A549 treated with CORT108297 at 1 μM for 4 hours (cell line): ENCODE results near the gene KRTAP4-6. TPM values are rescaled to one million over a fixed set of nuclear protein-coding genes. Genes with fewer than 3 reads are reported as not detected.

ENCODE experiments used
- total RNA-seq: library from RNA; stranded (reverse); fragments of 200-300 nt; extraction: Qiagen RNA extraction; gene quantifications from 5 replicates; pipeline ENCODE4 v1.2.3, GENCODE V29; 2022

KRTAP4-6 gene
- not detected in 5 replicates for total RNA-seq

DNA sequence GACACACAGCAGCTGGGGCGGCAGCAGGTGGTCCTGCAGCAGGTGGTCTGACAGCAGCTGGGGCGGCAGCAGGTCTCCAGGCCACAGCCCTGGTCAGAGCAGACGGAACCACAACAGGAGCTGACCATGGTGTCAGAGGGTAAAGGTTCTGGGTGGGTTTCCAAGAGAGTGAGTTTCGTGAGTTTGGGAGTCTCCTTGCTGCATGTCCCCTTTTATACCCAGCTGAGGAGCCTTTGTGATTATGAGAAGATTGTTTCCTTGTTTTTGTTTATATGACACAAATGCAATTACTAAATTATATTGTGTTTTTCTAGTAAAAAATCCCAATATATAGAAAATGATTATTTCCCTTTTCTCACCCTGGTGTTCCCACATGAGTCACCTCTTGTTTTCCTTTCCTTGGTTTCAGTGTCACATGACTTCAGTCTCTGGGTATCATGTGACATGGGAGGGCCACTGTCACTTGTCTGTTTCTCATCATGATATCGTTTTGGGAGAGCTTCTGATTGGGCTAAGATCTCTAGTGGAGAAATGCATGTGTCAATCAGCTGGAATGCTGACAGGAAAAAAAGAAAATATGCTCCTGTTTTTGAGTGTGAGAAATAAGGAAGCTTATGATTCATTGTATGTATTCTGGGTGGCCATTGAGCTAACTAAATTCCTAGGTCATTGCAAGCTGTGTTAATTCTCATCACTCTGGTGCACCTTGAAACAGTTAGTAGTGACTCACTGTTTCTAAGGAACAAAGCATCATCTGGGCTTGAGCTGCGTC is at the start of gene KRTAP4-6:
Gene KRTAP4-6 (minus strand): TSS at position 185 of the 772 bp plus-strand sequence. CDS start 57 bp downstream, at position 128.

DNA sequence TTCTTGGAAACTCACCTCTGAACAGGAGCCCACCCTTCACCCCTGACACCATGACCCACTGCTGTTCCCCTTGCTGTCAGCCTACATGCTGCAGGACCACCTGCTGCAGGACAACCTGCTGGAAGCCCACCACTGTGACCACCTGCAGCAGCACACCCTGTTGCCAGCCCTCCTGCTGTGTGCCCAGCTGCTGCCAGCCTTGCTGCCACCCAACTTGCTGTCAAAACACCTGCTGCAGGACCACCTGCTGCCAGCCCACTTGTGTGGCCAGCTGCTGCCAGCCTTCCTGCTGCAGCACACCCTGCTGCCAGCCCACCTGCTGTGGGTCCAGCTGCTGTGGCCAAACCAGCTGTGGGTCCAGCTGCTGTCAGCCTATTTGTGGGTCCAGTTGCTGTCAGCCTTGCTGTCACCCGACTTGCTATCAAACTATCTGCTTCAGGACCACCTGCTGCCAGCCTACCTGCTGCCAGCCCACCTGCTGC is 49.5 kb upstream of the KRTAP4-6 start, which contains the start of gene KRTAP9-1:
Gene KRTAP9-1 (plus strand): TSS at position 51 of the 482 bp plus-strand sequence. CDS start 0 bp downstream, at position 51.

DNA sequence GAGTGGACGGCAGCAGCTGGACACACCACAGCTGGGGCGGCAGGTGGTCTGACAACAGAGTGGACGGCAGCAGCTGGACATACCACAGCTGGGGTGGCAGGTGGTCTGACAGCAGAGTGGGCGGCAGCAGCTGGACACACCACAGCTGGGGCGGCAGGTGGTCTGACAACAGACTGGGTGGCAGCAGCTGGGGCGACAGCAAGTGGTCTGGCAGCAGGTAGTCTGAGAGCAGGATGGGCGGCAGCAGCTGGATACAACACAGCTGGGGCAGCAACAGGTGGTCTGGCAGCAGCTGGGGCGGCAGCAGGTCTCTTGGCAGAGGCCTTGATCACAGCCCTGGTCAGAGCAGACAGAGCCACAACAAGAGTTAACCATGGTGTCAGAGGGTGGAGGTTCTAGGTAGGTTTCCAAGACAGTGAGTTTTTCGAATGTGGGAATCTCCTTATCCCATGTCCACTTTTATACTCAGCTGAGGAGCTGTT is 44.2 kb upstream of the KRTAP4-6 start, which contains the start of gene KRTAP4-1:
Gene KRTAP4-1 (minus strand): TSS at position 432 of the 482 bp plus-strand sequence. CDS start 57 bp downstream, at position 375.

DNA sequence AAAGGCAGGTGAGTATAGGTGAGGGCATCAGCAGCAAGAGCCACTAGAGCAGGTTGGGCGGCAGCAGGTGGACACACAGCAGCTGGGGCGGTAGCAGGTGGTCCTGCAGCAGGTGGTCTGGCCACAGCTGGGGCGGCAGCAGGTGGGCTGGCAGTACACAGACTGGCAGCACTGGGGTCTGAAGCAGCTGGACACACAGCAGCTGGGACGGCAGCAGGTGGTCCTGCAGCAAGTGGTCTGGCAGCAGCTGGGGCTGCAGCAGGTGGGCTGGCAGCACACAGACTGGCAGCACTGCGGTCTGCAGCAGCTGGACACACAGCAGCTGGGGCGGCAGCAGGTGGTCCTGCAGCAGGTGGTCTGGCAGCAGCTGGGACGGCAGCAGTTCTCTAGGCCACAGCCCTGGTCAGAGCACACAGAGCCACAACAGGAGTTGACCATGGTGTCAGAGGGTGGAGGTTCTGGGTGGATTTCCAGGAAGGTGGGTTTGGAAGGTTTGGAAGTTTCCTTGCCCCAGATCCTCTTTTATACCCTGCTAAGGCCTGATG is 37.5 kb upstream of the KRTAP4-6 start, which contains the start of gene KRTAP4-2:
Gene KRTAP4-2 (minus strand): TSS at position 495 of the 545 bp plus-strand sequence. CDS start 57 bp downstream, at position 438.

DNA sequence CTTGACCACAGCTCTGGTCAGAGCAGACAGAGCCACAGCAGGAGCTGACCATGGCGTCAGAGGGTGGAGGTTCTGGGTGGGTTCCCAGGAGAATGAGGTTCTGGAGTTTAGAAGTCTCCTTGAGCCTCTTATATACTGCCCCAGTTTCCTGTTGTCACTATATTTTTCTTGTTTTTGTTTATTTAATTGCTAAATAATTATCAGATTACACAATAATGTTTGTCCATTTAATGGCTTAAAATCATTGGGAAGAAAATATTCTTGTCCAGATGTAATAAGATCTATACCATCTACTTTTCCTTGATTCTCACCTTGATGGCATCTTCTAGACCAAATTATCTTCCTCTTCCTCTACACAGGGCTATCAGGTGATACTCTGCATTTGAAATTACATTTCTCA is 27.8 kb upstream of the KRTAP4-6 start, which contains the start of gene KRTAP4-3:
Gene KRTAP4-3 (minus strand): TSS at position 101 of the 400 bp plus-strand sequence. CDS start 49 bp downstream, at position 52.

DNA sequence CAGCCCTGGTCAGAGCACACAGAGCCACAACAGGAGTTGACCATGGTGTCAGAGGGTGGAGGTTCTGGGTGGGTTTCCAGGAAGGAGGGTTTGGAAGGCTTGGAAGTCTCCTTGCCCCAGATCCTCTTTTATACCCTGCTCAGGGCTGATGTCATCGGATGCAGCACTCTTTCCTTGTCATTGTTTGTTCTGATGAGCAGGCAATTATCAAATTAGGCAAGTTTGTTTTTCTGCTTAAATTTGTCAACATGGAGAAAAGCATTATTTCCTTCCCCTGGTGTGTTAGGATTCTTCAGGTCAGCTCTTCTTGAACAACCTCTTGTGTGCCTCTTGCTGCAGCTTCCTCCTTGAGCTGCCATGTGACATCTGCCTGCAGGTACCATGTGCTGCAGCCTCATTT is 20.3 kb upstream of the KRTAP4-6 start, which contains the start of gene KRTAP4-4:
Gene KRTAP4-4 (minus strand): TSS at position 101 of the 400 bp plus-strand sequence. CDS start 57 bp downstream, at position 44.

DNA sequence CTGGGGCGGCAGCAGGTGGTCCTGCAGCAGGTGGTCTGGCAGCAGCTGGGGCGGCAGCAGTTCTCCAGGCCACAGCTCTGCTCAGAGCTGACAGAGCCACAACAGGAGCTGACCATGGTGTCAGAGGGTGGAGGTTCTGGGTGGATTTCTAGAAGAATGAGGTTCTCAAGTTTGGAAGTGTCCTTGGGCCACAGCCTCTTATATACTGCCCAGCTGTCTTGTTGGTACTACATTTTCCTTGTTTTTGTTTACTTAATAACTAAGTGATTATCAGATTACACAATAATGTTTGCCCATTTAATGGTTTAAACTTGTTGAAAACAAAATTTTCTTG is 9.3 kb upstream of the KRTAP4-6 start, which contains the start of gene KRTAP4-5:
Gene KRTAP4-5 (minus strand): TSS at position 174 of the 334 bp plus-strand sequence. CDS start 58 bp downstream, at position 116.

DNA sequence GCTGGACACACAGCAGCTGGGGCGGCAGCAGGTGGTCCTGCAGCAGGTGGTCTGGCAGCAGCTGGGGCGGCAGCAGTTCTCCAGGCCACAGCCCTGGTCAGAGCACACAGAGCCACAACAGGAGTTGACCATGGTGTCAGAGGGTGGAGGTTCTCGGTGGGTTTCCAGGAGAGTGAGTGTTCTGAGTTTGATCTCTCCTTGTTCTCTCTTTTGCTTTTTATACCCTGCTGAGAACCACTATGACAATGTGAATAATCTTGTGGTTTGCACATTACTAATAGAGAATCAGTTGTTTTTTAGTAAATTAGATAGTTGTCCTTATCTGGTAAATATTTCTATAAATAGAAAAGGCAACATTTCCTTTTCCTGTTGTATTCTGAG is 16.4 kb downstream of the KRTAP4-6 start, which contains the start of gene KRTAP4-12:
Gene KRTAP4-12 (minus strand): TSS at position 192 of the 381 bp plus-strand sequence. CDS start 60 bp downstream, at position 132.

DNA sequence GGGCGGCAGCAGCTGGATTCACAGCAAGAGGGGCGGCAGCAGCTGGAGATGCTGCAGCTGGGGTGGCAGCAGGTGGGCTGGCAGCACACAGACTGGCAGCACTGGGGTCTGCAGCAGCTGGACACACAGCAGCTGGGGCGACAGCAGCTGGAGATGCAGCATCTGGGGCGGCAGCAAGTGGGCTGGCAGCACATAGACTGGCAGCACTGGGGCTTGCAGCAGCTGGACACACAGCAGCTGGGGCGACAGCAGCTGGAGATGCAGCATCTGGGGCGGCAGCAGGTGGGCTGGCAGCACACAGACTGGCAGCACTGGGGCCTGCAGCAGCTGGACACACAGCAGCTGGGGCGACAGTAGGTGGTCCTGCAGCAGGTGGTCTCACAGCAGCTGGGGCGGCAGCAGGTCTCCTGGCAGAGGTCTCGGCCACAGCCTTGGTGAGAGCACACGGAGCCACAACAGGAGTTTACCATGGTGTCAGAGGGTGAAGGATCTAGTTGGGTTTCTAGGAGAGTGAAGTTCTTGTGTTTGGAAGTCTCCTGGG is 22.4 kb downstream of the KRTAP4-6 start, which contains the start of gene KRTAP4-11:
Gene KRTAP4-11 (minus strand): TSS at position 528 of the 541 bp plus-strand sequence. CDS start 58 bp downstream, at position 470.

DNA sequence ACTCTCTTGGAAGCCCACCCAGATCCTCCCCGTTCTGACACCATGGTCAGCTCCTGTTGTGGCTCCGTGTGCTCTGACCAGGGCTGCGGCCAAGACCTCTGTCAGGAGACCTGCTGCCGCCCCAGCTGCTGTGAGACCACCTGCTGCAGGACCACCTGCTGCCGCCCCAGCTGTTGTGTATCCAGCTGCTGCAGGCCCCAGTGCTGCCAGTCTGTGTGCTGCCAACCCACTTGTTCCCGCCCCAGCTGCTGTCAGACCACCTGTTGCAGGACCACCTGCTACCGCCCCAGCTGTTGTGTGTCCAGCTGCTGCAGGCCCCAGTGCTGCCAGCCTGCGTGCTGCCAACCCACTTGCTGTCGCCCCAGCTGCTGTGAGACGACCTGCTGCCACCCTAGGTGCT is 35.0 kb downstream of the KRTAP4-6 start, which contains the start of gene KRTAP4-9:
Gene KRTAP4-9 (plus strand): TSS at position 43 of the 400 bp plus-strand sequence. CDS start 0 bp downstream, at position 43.

DNA sequence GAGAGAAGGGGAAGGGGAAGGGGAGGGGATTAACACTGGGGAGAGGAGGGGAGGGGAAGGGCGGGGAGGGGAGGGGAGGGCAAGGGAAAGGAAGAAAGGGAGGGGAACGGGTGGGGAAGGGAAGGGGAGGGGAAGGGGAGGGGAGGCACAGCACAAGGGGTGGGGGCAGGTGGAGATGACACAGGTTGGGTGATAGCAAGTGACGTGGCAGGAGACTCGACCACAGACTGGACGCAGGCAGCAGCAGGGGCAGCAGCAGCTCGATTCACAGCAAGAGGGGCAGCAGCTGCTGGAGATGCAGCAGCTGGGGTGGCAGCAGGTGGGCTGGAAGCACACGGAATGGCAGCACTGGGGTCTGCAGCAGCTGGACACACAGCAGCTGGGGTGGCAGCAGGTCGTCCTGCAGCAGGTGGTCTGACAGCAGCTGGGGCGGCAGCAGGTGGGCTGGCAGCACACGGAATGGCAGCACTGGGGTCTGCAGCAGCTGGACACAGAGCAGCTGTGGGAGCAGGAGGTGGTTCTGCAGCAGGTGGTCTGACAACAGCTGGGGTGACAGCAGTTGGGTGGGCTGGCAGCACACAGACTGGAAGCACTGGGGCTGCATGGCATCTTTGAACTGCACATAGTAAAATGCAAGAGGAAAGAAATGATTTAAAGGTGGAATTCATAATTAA is 38.6 kb downstream of the KRTAP4-6 start, which contains the start of gene KRTAP4-16:
Gene KRTAP4-16 (minus strand): TSS at position 624 of the 674 bp plus-strand sequence. CDS start 0 bp downstream, at position 624.

DNA sequence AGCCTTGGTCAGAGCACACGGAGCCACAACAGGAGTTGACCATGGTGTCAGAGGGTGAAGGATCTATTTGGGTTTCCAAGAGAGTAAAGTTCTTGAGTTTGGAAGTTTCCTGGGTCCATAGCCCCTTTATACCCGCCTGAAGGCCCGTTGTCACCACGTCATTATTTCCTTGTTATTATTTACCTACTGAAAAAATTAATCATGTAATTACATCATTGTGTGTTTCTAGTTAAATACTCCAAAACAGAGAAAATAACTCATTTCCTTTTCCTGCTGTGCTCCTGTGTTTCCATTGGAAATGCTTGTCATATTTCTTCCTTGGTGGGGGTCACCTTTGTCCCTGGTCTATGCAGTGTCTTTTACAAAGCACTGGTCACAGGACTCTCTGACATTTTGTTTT is 42.3 kb downstream of the KRTAP4-6 start, which contains the start of gene KRTAP4-8:
Gene KRTAP4-8 (minus strand): TSS at position 101 of the 400 bp plus-strand sequence. CDS start 58 bp downstream, at position 43.

Other genes starting within 250 kb of the KRTAP4-6 start
- gene KRT23, start 202.9 kb downstream of the KRTAP4-6 start, total RNA-seq = 0.08 to 0.14 TPM (median 0.10 TPM) in 3 of 5 replicates, not detected in the others
- gene KRT39, start 173.6 kb downstream of the KRTAP4-6 start, total RNA-seq = not detected in 5 replicates
- gene KRT40, start 156.2 kb downstream of the KRTAP4-6 start, total RNA-seq = not detected in 5 replicates
- not detected in 5 replicates for gene KRTAP3-3, start 146.4 kb downstream of the KRTAP4-6 start, total RNA-seq
- 0.20 to 0.42 TPM (median 0.34 TPM) in 5 replicates for gene KRTAP3-2, start 140.6 kb downstream of the KRTAP4-6 start, total RNA-seq
- 0.18 TPM in 1 of 5 replicates, not detected in the others for gene KRTAP3-1, start 131.4 kb downstream of the KRTAP4-6 start, total RNA-seq
- not detected in 5 replicates for gene KRTAP1-5, start 113.3 kb downstream of the KRTAP4-6 start, total RNA-seq
- not detected in 5 replicates for gene KRTAP1-4, start 110.3 kb downstream of the KRTAP4-6 start, total RNA-seq
- gene KRTAP1-3, start 105.7 kb downstream of the KRTAP4-6 start, total RNA-seq = not detected in 5 replicates
- gene KRTAP1-1, start 99.1 kb downstream of the KRTAP4-6 start, total RNA-seq = not detected in 5 replicates
- gene KRTAP2-1, start 93.2 kb downstream of the KRTAP4-6 start, total RNA-seq = not detected in 5 replicates
- not detected in 5 replicates for gene KRTAP2-2, start 85.3 kb downstream of the KRTAP4-6 start, total RNA-seq
- 0.11 to 0.18 TPM (median 0.17 TPM) in 3 of 5 replicates, not detected in the others for gene KRTAP2-3, start 80.4 kb downstream of the KRTAP4-6 start, total RNA-seq
- gene KRTAP2-4, start 74.7 kb downstream of the KRTAP4-6 start, total RNA-seq = not detected in 5 replicates
- gene KRTAP4-7, start 56.4 kb downstream of the KRTAP4-6 start, total RNA-seq = not detected in 5 replicates
- gene KRTAP4-8, start 42.4 kb downstream of the KRTAP4-6 start, total RNA-seq = 0.10 TPM in 1 of 5 replicates, not detected in the others
- gene KRTAP4-16, start 38.3 kb downstream of the KRTAP4-6 start, total RNA-seq = not detected in 5 replicates
- gene KRTAP4-9, start 35.2 kb downstream of the KRTAP4-6 start, total RNA-seq = not detected in 5 replicates
- gene KRTAP4-11, start 22.2 kb downstream of the KRTAP4-6 start, total RNA-seq = not detected in 5 replicates
- gene KRTAP4-12, start 16.4 kb downstream of the KRTAP4-6 start, total RNA-seq = 0.07 TPM in 1 of 5 replicates, not detected in the others
- not detected in 5 replicates for gene KRTAP4-5, start 9.3 kb upstream of the KRTAP4-6 start, total RNA-seq
- not detected in 5 replicates for gene KRTAP4-4, start 20.2 kb upstream of the KRTAP4-6 start, total RNA-seq
- not detected in 5 replicates for gene KRTAP4-3, start 27.7 kb upstream of the KRTAP4-6 start, total RNA-seq
- not detected in 5 replicates for gene KRTAP4-2, start 37.7 kb upstream of the KRTAP4-6 start, total RNA-seq
- gene KRTAP4-1, start 44.4 kb upstream of the KRTAP4-6 start, total RNA-seq = 0.09 to 0.40 TPM (median 0.24 TPM) in 4 of 5 replicates, not detected in the other
- not detected in 5 replicates for gene KRTAP9-1, start 49.3 kb upstream of the KRTAP4-6 start, total RNA-seq
- not detected in 5 replicates for gene KRTAP9-2, start 86.1 kb upstream of the KRTAP4-6 start, total RNA-seq
- not detected in 5 replicates for gene KRTAP9-3, start 91.9 kb upstream of the KRTAP4-6 start, total RNA-seq
- gene KRTAP9-8, start 97.5 kb upstream of the KRTAP4-6 start, total RNA-seq = not detected in 5 replicates
- gene KRTAP9-4, start 109.1 kb upstream of the KRTAP4-6 start, total RNA-seq = not detected in 5 replicates
- not detected in 5 replicates for gene KRTAP9-9, start 114.8 kb upstream of the KRTAP4-6 start, total RNA-seq
- not detected in 5 replicates for gene KRTAP9-6, start 124.8 kb upstream of the KRTAP4-6 start, total RNA-seq
- gene KRTAP9-7, start 135.2 kb upstream of the KRTAP4-6 start, total RNA-seq = not detected in 5 replicates
- gene KRTAP29-1, start 162.3 kb upstream of the KRTAP4-6 start, total RNA-seq = not detected in 5 replicates
- gene KRTAP16-1, start 168.8 kb upstream of the KRTAP4-6 start, total RNA-seq = not detected in 5 replicates
- gene KRTAP17-1, start 175.2 kb upstream of the KRTAP4-6 start, total RNA-seq = not detected in 5 replicates
- not detected in 5 replicates for gene KRT33A, start 210.3 kb upstream of the KRTAP4-6 start, total RNA-seq
- gene KRT33B, start 229.3 kb upstream of the KRTAP4-6 start, total RNA-seq = 0.09 to 0.10 TPM (median 0.10 TPM) in 3 of 5 replicates, not detected in the others
- gene KRT34, start 241.8 kb upstream of the KRTAP4-6 start, total RNA-seq = 0.12 to 0.50 TPM (median 0.32 TPM) in 5 replicates